VCaP (cell line): ENCODE data around the gene TBC1D1.

Source experiments
- H3K27ac ChIP-seq: fragments of 450-650 bp; 2 replicates; pipeline ENCODE4 v1.5.1; 2017
- TF ChIP-seq, protein P1 (sequence below): fragments of 450-650 bp; conservative IDR thresholded peaks from 2 replicates; pipeline ENCODE4 v1.5.1; 2017; ENCODE audit warnings: mild to moderate bottlenecking, moderate library complexity

TBC1D1 gene

DNA sequence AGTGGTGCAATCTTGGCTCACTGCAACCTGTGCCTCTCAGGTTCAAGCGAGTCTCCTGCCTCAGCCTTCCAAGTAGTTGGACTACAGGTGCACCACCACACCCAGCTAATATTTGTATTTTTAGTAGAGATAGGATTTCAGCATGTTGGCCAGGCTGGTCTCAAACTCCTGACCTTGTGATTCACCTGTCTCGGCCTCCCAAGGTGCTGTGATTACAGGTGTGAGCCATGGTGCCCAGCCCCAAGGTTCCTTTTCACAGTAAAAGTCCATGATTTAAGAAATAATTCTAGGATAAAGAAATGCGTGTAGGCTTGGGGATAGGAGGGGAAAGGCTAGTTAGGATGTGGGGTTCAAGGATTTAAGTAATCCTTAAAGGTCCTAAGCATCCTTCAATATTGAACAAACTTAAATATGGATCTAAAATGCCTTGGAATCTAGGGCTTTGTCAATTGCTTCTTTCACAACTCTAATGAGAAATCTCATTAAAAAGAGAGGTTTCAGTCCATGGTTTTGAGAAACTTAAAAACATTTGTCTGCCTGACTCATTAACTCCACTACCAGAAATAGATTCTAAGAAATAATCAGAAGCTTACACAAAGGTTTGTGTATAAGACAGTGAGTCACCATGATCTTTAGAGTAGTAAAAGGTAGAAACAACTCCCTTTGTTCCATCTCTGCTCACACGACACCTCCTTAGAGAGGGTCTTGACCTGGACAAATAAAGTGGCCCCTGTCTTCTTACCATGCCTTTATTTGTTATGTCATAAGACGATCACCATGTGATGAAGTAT, 272.5 kb downstream of the TBC1D1 start:
- TF ChIP-seq, protein P1, sequence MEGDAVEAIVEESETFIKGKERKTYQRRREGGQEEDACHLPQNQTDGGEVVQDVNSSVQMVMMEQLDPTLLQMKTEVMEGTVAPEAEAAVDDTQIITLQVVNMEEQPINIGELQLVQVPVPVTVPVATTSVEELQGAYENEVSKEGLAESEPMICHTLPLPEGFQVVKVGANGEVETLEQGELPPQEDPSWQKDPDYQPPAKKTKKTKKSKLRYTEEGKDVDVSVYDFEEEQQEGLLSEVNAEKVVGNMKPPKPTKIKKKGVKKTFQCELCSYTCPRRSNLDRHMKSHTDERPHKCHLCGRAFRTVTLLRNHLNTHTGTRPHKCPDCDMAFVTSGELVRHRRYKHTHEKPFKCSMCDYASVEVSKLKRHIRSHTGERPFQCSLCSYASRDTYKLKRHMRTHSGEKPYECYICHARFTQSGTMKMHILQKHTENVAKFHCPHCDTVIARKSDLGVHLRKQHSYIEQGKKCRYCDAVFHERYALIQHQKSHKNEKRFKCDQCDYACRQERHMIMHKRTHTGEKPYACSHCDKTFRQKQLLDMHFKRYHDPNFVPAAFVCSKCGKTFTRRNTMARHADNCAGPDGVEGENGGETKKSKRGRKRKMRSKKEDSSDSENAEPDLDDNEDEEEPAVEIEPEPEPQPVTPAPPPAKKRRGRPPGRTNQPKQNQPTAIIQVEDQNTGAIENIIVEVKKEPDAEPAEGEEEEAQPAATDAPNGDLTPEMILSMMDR, result no peak
- peak overlapping the region; percentile 45; the same call in 1 of the 2 replicates for H3K27ac ChIP-seq

DNA sequence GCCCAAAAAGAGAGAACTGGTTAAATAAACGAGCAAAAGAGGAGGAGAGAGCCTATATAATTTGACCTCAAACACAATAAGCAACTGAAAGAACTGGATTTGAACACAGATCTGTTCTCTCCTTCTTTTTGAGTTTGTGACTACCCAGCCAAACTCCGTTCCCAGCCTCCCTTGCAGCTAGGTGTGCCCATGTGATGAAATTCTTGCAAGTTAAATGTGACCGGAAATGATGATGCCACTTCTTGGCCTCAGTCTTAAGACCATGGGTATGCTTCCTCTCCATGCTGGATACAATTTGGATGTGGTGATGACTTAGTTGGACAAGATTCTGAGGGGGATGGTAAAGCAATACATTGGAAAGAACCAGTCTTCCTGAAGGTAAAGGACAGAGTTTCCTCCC, 273.5 kb downstream of the TBC1D1 start:
- TF ChIP-seq, protein P1, result no peak
- H3K27ac ChIP-seq, result no peak overlapping the region

DNA sequence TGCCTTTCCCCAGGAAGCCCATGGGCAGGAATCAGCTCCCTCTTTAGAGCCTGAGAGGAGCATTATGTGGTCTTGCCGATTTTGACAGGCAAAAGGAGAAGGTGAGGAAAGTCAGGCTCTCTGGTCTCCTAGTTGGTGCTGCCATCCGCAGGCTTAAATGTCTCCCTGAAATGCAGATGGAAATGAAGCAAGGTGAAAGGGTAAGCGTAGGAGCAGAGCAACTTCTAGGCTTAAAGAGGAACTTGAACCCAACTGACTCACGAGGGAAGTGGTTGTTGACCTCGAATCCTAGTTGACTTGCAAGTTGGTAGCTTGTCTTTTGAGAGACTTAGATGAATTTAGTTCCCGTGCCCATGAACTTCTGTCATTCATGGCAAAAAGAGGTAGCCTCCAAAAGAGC, 275.2 kb downstream of the TBC1D1 start:
- TF ChIP-seq, protein P1, result no peak
- H3K27ac ChIP-seq, result no peak overlapping the region

DNA sequence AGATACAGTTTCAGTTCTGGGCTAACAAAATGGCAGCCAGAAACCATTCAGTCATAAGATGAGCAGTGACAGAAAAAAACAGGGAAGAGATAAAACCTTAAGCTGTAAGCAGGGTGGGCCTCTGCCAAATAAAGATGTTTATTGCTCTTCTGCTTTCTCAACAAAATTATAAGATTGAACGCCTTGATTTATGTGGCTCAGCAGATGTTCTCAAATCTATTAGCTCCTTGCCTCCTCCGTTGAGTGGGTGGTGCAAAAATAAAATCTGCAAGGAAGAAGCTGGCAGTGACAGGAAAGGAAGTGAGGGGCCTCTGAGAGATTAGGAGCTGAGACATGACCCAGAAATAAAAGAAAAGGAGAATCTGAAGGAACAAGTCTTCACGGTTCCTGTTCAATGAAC, 275.9 kb downstream of the TBC1D1 start:
- TF ChIP-seq, protein P1, result no peak
- no peak overlapping the region for H3K27ac ChIP-seq

DNA sequence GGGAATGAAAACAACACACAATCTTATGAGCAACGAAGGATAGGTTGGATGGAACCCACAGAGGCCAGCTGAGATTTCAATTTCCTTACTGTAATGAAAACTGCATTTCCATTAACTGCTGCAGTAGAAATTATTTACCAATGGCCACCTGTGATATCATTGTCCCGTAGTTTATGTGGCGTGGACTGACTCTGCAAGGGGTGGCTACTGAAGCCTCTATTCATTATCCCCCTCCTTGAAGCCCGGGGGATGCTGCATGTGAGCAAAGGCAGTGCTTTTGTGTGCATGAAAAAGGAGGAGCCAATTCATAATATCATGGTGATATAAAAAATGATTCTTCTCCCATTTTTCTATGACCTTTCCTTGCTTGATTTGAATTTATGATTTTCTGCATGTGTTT, 277.1 kb downstream of the TBC1D1 start:
- no peak overlapping the region for H3K27ac ChIP-seq
- TF ChIP-seq, protein P1, result no peak

DNA sequence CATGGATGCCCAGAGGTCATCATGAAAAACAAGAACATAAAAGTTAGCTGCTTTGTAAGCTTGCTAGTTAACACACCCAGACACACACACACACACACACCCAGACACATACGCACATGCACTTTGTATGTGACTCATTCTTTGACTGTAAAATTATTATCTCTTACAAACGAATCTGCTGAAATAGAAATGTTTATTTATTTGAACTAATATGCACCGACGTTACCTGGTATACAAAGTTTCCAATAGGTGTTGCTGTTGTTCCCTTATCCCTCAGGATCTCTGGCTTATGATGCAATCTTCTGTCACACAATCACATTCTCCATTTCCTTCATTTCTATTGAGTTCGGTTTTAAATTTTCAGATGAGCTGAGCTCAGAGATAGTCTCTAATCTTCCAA, 278.6 kb downstream of the TBC1D1 start:
- TF ChIP-seq, protein P1, result no peak
- no peak overlapping the region for H3K27ac ChIP-seq

DNA sequence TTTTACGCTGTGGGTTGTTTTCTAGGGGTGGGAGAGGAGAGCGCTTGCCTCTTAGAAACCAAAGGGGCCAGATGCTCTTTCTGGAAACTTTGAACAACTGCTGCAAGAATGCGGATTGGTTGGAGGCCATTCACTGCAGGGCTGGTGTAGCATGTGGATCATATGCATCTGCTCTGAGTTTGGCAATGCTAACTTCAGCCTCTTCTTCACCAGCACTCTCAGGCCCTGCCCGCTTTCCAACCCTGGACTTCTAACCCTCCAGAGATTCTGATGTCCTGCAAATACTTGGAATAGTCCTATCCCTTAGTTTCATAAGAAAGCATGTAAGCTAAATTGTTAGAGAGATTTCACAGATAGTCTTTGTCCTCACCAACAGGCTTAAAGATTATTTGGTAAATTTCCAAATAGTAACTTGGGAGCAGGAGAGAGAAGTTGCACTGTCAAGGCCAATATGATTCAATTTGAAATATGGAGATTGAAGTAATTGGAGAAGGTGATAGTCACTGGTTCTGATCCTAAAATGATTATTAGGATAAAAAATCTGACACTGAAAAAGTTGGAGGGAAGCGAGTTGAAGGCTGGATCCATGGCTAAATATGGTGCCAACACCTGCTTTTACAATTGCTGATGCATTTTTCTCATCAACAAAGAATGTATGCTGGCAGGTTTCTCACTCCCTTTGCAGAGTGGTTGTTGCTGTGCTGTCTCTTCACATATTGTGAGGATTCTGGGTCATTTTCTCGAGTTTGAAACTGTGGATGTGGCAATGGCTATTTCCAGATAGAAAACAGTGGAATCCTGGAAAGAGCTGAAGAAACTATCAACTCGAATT, 279.7 kb downstream of the TBC1D1 start:
- TF ChIP-seq, protein P1, result no peak
- H3K27ac ChIP-seq, result no peak overlapping the region
